Measurements from ENCODE around the gene NPPA. TPM values are rescaled to one million over a fixed set of nuclear protein-coding genes. Genes with fewer than 3 reads are reported as not detected.
A peak's percentile ranks its signal among the peaks of the same experiment; 100 is the strongest.

The NPPA gene
- total and polyA plus RNA-seq, 9 of the 15 experiments (the other 6 are each of a cell fraction or from before 2014, with no cell fraction given), result not detected

- TF ChIP-seq, protein P1, sequence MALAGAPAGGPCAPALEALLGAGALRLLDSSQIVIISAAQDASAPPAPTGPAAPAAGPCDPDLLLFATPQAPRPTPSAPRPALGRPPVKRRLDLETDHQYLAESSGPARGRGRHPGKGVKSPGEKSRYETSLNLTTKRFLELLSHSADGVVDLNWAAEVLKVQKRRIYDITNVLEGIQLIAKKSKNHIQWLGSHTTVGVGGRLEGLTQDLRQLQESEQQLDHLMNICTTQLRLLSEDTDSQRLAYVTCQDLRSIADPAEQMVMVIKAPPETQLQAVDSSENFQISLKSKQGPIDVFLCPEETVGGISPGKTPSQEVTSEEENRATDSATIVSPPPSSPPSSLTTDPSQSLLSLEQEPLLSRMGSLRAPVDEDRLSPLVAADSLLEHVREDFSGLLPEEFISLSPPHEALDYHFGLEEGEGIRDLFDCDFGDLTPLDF (CRISPR knock-in tag; IDR thresholded peaks at IDR 0.05), result peak; percentile 94
- TF ChIP-seq, protein P2, sequence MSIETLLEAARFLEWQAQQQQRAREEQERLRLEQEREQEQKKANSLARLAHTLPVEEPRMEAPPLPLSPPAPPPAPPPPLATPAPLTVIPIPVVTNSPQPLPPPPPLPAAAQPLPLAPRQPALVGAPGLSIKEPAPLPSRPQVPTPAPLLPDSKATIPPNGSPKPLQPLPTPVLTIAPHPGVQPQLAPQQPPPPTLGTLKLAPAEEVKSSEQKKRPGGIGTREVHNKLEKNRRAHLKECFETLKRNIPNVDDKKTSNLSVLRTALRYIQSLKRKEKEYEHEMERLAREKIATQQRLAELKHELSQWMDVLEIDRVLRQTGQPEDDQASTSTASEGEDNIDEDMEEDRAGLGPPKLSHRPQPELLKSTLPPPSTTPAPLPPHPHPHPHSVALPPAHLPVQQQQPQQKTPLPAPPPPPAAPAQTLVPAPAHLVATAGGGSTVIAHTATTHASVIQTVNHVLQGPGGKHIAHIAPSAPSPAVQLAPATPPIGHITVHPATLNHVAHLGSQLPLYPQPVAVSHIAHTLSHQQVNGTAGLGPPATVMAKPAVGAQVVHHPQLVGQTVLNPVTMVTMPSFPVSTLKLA (conservative IDR thresholded peaks at IDR 0.05), result peak in 1 of 2 experiments; percentile 81; a peak in 2 of 4 replicates
- no peak for TF ChIP-seq ZC3H8 (IDR thresholded peaks at IDR 0.05)
- TF ChIP-seq, protein P3, sequence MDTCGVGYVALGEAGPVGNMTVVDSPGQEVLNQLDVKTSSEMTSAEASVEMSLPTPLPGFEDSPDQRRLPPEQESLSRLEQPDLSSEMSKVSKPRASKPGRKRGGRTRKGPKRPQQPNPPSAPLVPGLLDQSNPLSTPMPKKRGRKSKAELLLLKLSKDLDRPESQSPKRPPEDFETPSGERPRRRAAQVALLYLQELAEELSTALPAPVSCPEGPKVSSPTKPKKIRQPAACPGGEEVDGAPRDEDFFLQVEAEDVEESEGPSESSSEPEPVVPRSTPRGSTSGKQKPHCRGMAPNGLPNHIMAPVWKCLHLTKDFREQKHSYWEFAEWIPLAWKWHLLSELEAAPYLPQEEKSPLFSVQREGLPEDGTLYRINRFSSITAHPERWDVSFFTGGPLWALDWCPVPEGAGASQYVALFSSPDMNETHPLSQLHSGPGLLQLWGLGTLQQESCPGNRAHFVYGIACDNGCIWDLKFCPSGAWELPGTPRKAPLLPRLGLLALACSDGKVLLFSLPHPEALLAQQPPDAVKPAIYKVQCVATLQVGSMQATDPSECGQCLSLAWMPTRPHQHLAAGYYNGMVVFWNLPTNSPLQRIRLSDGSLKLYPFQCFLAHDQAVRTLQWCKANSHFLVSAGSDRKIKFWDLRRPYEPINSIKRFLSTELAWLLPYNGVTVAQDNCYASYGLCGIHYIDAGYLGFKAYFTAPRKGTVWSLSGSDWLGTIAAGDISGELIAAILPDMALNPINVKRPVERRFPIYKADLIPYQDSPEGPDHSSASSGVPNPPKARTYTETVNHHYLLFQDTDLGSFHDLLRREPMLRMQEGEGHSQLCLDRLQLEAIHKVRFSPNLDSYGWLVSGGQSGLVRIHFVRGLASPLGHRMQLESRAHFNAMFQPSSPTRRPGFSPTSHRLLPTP (IDR thresholded peaks at IDR 0.05; ENCODE audit: borderline replicate concordance, extremely low read depth, insufficient read length), result no peak
- no peak for TF ChIP-seq SRSF1 (IDR thresholded peaks at IDR 0.05; ENCODE audit: low read depth, low read length)
- peak; percentile 25; the same call in 1 of the 2 replicates for TF ChIP-seq SP1 (CRISPR knock-in tag; IDR thresholded peaks at IDR 0.05)
- no peak for TF ChIP-seq GTF2F1 (IDR thresholded peaks at IDR 0.05; ENCODE audit: low read depth, low read length)
- TF ChIP-seq, protein P4, sequence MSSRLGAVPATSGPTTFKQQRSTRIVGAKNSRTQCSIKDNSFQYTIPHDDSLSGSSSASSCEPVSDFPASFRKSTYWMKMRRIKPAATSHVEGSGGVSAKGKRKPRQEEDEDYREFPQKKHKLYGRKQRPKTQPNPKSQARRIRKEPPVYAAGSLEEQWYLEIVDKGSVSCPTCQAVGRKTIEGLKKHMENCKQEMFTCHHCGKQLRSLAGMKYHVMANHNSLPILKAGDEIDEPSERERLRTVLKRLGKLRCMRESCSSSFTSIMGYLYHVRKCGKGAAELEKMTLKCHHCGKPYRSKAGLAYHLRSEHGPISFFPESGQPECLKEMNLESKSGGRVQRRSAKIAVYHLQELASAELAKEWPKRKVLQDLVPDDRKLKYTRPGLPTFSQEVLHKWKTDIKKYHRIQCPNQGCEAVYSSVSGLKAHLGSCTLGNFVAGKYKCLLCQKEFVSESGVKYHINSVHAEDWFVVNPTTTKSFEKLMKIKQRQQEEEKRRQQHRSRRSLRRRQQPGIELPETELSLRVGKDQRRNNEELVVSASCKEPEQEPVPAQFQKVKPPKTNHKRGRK (tag; IDR thresholded peaks at IDR 0.05), result no peak
- TF ChIP-seq, protein P5, sequence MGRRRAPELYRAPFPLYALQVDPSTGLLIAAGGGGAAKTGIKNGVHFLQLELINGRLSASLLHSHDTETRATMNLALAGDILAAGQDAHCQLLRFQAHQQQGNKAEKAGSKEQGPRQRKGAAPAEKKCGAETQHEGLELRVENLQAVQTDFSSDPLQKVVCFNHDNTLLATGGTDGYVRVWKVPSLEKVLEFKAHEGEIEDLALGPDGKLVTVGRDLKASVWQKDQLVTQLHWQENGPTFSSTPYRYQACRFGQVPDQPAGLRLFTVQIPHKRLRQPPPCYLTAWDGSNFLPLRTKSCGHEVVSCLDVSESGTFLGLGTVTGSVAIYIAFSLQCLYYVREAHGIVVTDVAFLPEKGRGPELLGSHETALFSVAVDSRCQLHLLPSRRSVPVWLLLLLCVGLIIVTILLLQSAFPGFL (CRISPR knock-in tag; IDR thresholded peaks at IDR 0.05), result 0 out of 2 replicates have a peak, but pooled peaks have one; percentile 6
- peak in 1 of 2 experiments; percentile 66 for TF ChIP-seq E2F6 (IDR thresholded peaks at IDR 0.05; ENCODE audit: borderline replicate concordance in 1 of 2, extremely low read depth in 1 of 2, insufficient read depth in 1 of 2, insufficient read length in 1 of 2, low read depth in 1 of 2, low read length in 1 of 2, poor library complexity in 1 of 2, severe bottlenecking in 1 of 2)
- TF ChIP-seq E2F4 (CRISPR knock-in tag; IDR thresholded peaks at IDR 0.05; ENCODE audit: low read depth), result peak; percentile 87
- TF ChIP-seq ARID1B (IDR thresholded peaks at IDR 0.05), result no peak
- TF ChIP-seq BRF1 (IDR thresholded peaks at IDR 0.05; ENCODE audit: borderline replicate concordance, extremely low read depth, insufficient read length), result no peak
These were observed 11.6 kb upstream of the NPPA start (continued) for GRCh38 chr1:11858968-11859871.

Measured in K562 (cell line).